Peyer's patch (tissue), 4 donors: ENCODE results near the gene ZNF142. TPM values are rescaled to one million over a fixed set of nuclear protein-coding genes. Genes with fewer than 3 reads are reported as not detected.

Experiments used
- DNase-seq, 3 donors: peaks; one replicate each; pipeline ENCODE4 v3.0.0-alpha.2; 2017 to 2019
- H3K27ac ChIP-seq, 4 donors: fragments of 200-600 bp; sonication (generic); one replicate each; pipeline ENCODE4 v1.5.1; 2016 to 2019
- H3K27me3 ChIP-seq, 2 donors: fragments of 200-600 bp; sonication (generic); one replicate each; pipeline ENCODE4 v1.5.1; 2019
- H3K36me3 ChIP-seq, 3 donors: fragments of 200-600 bp; sonication (generic); one replicate each; pipeline ENCODE4 v1.5.1; 2016 to 2019
- H3K4me1 ChIP-seq, 4 donors: fragments of 200-600 bp; sonication (generic); one replicate each; pipeline ENCODE4 v1.5.1; 2016 to 2019
- H3K4me3 ChIP-seq, 4 donors: fragments of 200-600 bp; sonication (generic); 1 replicate in 3 of 4; 2 replicates in 1 of 4; pipeline ENCODE4 v1.5.1; 2016 to 2019; ENCODE audit warnings: mild to moderate bottlenecking in 1 of 4
- H3K9me3 ChIP-seq, 4 donors: fragments of 200-600 bp; sonication (generic); one replicate each; pipeline ENCODE4 v1.5.1; 2016 to 2019; ENCODE audit warnings: mild to moderate bottlenecking in 1 of 4
- POLR2A ChIP-seq, 2 donors: fragments of 450-650 bp; IDR thresholded peaks; one replicate each; pipeline ENCODE4 v1.5.1; 2017; ENCODE audit warnings: antibody characterized with exemption in 2 of 2, mild to moderate bottlenecking in 2 of 2, moderate library complexity in 2 of 2
- total RNA-seq, 4 donors: library from RNA; depleted of rRNA; stranded (reverse); fragments of >200 nt; gene quantifications; one replicate each; pipeline ENCODE4 v1.1.0, GENCODE V29; 2016
- TF ChIP-seq, protein P1 (sequence below), 6 experiments: fragments of 450-650 bp in 4 of 6; fragments of 200-600 bp in 2 of 6; sonication (generic) in 1 of 6; IDR thresholded peaks; one replicate each; pipeline ENCODE4 v1.5.1; 2017 to 2019; ENCODE audit warnings: antibody characterized with exemption in 6 of 6, mild to moderate bottlenecking in 3 of 6, moderate library complexity in 1 of 6

The ZNF142 gene
- total RNA-seq, 4 donors from 2014 or later = 18.2 to 42.7 (median 26.6) TPM

- Histone ChIP-seq H3K27ac (no peak overlapping the region), H3K9me3 (no peaks in the 10 kb centered on the region), H3K4me3 (no peak overlapping the region), H3K4me1 (no peaks in the 10 kb centered on the region), H3K27me3 (no peaks in the 10 kb centered on the region), H3K36me3 (no peaks in the 10 kb centered on the region)
- TF ChIP-seq, protein P1, sequence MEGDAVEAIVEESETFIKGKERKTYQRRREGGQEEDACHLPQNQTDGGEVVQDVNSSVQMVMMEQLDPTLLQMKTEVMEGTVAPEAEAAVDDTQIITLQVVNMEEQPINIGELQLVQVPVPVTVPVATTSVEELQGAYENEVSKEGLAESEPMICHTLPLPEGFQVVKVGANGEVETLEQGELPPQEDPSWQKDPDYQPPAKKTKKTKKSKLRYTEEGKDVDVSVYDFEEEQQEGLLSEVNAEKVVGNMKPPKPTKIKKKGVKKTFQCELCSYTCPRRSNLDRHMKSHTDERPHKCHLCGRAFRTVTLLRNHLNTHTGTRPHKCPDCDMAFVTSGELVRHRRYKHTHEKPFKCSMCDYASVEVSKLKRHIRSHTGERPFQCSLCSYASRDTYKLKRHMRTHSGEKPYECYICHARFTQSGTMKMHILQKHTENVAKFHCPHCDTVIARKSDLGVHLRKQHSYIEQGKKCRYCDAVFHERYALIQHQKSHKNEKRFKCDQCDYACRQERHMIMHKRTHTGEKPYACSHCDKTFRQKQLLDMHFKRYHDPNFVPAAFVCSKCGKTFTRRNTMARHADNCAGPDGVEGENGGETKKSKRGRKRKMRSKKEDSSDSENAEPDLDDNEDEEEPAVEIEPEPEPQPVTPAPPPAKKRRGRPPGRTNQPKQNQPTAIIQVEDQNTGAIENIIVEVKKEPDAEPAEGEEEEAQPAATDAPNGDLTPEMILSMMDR (IDR thresholded peaks at IDR 0.05) = no peak
- TF ChIP-seq POLR2A (IDR thresholded peaks at IDR 0.05) = no peak
- no peak for DNase-seq
Measured at GRCh38 chr2:218623366-218623705, 36.1 kb downstream of the ZNF142 start.

GRCh38 chr2:218622606-218623365 is 36.6 kb downstream of the ZNF142 start:
- no peaks in the 10 kb centered on the region for H3K36me3 ChIP-seq
- no peak overlapping the region for H3K27ac ChIP-seq
- H3K9me3 ChIP-seq = no peaks in the 10 kb centered on the region
- no peak for TF ChIP-seq POLR2A (IDR thresholded peaks at IDR 0.05)
- TF ChIP-seq, protein P1 (IDR thresholded peaks at IDR 0.05) = no peak
- no peak overlapping the region for H3K4me3 ChIP-seq
- no peaks in the 10 kb centered on the region for H3K4me1 ChIP-seq
- H3K27me3 ChIP-seq = no peaks in the 10 kb centered on the region
- DNase-seq = no peak

- Histone ChIP-seq H3K4me1 (no peaks in the 10 kb centered on the region), H3K4me3 (no peak overlapping the region), H3K9me3 (no peaks in the 10 kb centered on the region), H3K27ac (no peak overlapping the region), H3K36me3 (no peaks in the 10 kb centered on the region), H3K27me3 (no peaks in the 10 kb centered on the region)
- DNase-seq = no peak
- TF ChIP-seq, protein P1 (IDR thresholded peaks at IDR 0.05) = no peak
- TF ChIP-seq POLR2A (IDR thresholded peaks at IDR 0.05) = no peak
Measured at GRCh38 chr2:218621007-218621406, 38.4 kb downstream of the ZNF142 start.

GRCh38 chr2:218618102-218618860 is 41.1 kb downstream of the ZNF142 start:
- Histone ChIP-seq H3K36me3 (no peaks in the 10 kb centered on the region), H3K27me3 (no peaks in the 10 kb centered on the region), H3K4me3 (no peak overlapping the region), H3K9me3 (no peaks in the 10 kb centered on the region), H3K27ac (no peak overlapping the region), H3K4me1 (no peaks in the 10 kb centered on the region)
- no peak for DNase-seq
- TF ChIP-seq, protein P1 (IDR thresholded peaks at IDR 0.05) = no peak
- no peak for TF ChIP-seq POLR2A (IDR thresholded peaks at IDR 0.05)

DNA sequence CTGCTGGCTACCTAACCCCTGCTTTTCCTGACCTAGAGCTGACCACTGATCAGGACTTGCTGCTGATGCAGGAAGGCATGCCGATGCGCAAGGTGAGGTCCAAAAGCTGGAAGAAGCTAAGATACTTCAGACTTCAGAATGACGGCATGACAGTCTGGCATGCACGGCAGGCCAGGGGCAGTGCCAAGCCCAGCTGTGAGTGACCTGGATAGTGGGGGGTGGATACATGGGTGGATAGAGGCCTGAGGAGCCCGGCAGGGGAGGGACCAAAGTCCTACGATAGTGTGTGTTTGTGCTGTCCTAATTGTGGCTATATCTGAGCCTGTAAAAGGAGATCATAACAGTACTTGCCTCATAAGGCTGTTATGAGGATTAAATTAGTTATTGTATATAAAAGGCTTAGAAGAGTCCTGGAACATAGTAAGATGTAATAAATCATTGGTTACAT is 43.5 kb downstream of the ZNF142 start:
- H3K36me3 ChIP-seq = no peaks in the 10 kb centered on the region
- no peaks in the 10 kb centered on the region for H3K27me3 ChIP-seq
- H3K4me1 ChIP-seq = no peaks in the 10 kb centered on the region
- H3K9me3 ChIP-seq = no peaks in the 10 kb centered on the region
- peak overlapping the region in 1 of 4 donors; percentile 45 for H3K27ac ChIP-seq
- peak in 1 of 3 donors; percentile 48 for DNase-seq
- H3K4me3 ChIP-seq = no peak overlapping the region
- TF ChIP-seq, protein P1 (IDR thresholded peaks at IDR 0.05) = no peak
